GM18951 (cell line): ENCODE measurements around the gene OR5AU1.

Experiments used
- POLR2A ChIP-seq: IDR thresholded peaks from 4 replicates; pipeline ENCODE4 v1.6.1; 2011; ENCODE audit warnings: mild to moderate bottlenecking; ENCODE audit not compliant: insufficient read length, insufficient read depth; ENCODE audit errors: extremely low read depth
- in situ Hi-C: fragments of 300-500 bp; cut with MboI; formaldehyde crosslinking; loops from one replicate; pipeline ENCODE4 v1.12.0; 2022; ENCODE audit warnings: low sequenced_read_pairs, mixed read lengths, inconsistent platforms; ENCODE audit not compliant: unreplicated experiment

Gene OR5AU1

GRCh38 chr14:21155963-21156362 lies at the start of gene OR5AU1:
Gene OR5AU1, minus strand, starts transcription at chr14:21156063. Its CDS starts 191 bp downstream, at chr14:21155872.
- TF ChIP-seq POLR2A = no peak
- in situ Hi-C loops = no loop called here

GRCh38 chr14:21205026-21205677 lies 49.3 kb upstream of the OR5AU1 start:
- no peak for TF ChIP-seq POLR2A
- in situ Hi-C loops = no loop called here

- in situ Hi-C loops = no loop called here
Measured at GRCh38 chr14:21204167-21205025, 48.5 kb upstream of the OR5AU1 start.

GRCh38 chr14:21203470-21204166 lies 47.8 kb upstream of the OR5AU1 start:
- in situ Hi-C loops = no loop called here

More at GRCh38 chr14:21204167-21205025, 48.5 kb upstream of the OR5AU1 start:
- peak; percentile 1 for TF ChIP-seq POLR2A

GRCh38 chr14:21202463-21203358 lies 46.8 kb upstream of the OR5AU1 start:
- in situ Hi-C loops = no loop called here
- no peak for TF ChIP-seq POLR2A

More at GRCh38 chr14:21203470-21204166, 47.8 kb upstream of the OR5AU1 start:
- TF ChIP-seq POLR2A = peak; percentile 45

GRCh38 chr14:21201732-21202462 lies 46.0 kb upstream of the OR5AU1 start:
- in situ Hi-C loops = no loop called here
- no peak for TF ChIP-seq POLR2A

GRCh38 chr14:21200752-21201461 lies 45.0 kb upstream of the OR5AU1 start:
- in situ Hi-C loops = no loop called here
- TF ChIP-seq POLR2A = no peak

GRCh38 chr14:21199611-21200560 lies 44.0 kb upstream of the OR5AU1 start:
- no peak for TF ChIP-seq POLR2A

GRCh38 chr14:21197418-21198205 lies 41.7 kb upstream of the OR5AU1 start:
- TF ChIP-seq POLR2A = no peak
- in situ Hi-C loops = no loop called here

More at GRCh38 chr14:21199611-21200560, 44.0 kb upstream of the OR5AU1 start:
- in situ Hi-C loops = no loop called here

- TF ChIP-seq POLR2A = no peak
- in situ Hi-C loops = no loop called here
Measured at GRCh38 chr14:21194597-21194996, 38.7 kb upstream of the OR5AU1 start.
